ENCODE results near the gene FOXJ3.

FOXJ3 gene

DNA sequence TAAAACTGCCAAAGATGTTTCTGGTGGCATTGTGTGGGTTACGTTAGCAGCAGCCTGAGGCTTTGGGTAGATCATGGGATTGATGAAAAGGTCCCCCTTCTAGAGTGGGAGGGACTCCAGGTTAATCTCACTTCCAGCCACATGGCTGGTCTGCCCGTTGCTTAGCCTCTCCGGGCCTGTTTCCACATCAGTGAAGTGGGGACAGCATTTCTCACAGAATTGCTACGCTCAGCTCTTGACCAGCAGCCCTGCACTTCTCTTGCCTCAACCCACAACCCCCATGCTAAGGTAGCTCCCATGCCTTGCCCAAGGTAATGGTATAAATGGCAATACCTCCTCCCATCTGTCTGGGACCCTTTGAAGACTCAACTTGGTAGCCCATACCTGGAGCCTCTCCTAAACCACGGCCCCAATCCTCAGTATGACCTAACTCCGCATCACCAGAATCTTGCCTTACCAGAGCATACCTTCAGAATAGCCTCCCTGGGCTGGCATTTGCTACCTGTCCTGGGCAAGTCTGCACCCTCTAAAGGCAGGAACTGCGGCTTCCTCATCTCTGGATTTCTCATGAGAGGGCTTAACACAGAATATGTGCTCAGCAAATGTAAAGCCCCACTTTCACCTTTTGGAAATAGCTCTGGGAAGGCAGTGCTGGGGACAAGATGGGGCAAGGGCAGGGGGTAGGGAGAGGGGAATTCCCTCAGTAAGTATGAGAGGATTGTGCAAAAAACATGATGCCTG is 159.6 kb downstream of the FOXJ3 start:
- peak overlapping the region in 8 of 21 experiments; percentile 3 to 76 (median 42) for H3K27ac ChIP-seq
- no peak overlapping the region for H3K4me3 ChIP-seq

DNA sequence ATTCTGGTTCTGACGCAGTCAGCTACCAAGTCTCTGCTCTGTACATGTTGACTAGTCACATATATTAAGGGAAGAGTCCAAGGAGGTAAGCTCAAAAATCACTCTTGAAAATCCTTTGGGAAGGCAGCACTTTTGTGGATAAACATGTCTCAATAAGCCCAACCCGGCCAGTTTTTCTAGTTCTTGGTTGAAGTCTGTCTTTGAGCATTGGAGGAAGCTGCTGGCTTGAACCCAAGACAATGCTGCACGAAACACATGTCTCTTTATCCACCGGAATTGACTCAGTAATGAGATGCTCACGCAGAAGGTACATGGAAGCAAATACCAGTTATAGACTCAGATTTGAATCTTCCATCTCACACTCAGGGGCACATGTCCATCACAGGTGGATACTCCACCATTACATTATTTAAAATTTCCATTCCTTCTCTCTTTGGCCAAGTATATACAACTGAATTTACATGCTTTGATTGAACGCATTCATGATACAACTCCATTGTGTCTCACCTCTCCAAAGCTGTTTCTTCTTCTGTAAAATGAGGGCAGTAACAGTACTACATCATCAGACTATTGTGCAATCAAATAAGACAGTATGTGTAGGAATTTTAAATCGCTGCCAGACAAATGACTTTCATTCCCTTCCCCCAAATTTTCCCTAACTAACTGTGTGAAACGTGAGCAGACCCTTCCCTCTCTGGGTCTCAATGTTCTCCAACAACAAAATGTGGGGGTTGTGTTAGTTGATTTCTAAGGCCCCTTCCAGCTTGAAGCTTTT is 160.9 kb downstream of the FOXJ3 start:
- Histone ChIP-seq H3K4me3 (no peak overlapping the region), H3K27ac (peak overlapping the region in 19 of 21 experiments; percentile 6 to 85 (median 70))

DNA sequence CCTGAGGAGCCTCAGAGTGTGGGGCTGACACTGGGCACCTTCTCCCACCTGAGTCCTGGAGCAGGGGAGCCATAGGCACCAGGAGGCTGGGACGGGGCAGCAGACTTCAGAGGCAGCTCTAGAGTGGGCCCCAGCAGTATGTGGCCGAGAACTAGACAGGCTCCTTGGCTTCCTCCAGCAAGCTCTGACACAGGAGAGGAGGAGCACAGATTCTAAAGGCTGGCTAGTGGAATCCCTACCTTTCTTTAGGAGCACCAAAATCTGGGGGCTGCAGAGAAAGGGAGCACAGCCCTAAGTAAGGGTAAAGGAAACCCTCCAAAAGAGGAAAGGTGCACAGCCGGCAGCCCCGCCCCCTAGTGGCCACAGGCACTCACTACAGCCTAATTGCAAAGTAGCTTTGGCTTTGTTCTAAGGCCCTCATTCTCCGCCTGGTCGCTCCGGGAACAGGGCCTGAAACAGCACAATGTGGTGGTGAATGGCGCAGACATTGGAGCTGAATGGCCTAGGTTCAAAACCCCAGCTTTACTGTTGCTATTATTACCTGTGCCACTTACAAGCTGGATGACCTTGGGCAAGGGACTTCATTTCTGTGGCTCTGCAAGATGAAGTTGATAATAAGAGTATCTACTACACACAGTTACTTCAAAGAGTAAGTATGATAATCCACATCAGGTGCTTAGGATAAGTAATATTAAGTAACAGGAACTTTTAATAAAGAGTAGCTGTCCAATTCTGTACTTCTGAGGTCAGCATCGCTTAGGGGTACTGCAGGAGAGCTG is 161.7 kb downstream of the FOXJ3 start:
- H3K27ac ChIP-seq: peak overlapping the region in 20 of 21 experiments; percentile 6 to 85 (median 70)
- peak overlapping the region in 1 of 7 experiments; percentile 4 for H3K4me3 ChIP-seq

DNA sequence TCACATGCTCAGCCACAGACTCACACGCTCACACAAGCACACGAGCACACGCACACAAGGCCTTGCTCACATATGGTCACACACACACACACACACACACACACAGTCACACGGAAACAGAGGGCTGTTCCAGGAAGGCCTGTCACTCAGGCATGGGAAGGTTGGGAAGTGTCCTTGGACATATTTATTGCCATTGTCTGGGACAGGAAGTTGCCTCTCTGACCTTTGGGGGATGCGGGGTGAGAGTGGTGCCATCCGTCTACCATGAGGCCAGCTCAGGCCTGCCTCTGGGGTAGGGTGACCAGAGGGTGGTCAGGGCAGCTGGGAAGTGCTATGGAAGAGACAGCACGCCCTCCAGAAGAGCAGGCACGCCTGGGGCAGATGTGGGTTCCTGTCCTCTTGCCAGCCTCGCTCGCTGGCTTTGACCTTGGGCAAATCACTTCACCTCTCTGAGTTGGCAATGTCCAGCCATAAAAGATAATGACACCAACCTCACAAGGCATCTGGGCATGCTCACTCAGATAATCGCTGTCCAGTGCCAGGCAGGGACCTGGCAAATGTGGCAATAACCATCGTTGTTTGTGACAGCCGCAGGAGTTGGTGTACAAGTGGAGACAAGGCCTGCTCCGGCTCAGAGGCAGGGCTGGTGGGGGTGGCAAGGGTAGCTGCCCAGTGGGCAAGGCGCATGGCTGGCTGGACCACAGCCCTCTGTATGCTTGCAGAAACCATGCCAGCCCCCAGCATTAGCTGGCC is 162.5 kb downstream of the FOXJ3 start:
- Histone ChIP-seq H3K4me3 (no peak overlapping the region), H3K27ac (peak overlapping the region in 19 of 21 experiments; percentile 6 to 85 (median 68))

DNA sequence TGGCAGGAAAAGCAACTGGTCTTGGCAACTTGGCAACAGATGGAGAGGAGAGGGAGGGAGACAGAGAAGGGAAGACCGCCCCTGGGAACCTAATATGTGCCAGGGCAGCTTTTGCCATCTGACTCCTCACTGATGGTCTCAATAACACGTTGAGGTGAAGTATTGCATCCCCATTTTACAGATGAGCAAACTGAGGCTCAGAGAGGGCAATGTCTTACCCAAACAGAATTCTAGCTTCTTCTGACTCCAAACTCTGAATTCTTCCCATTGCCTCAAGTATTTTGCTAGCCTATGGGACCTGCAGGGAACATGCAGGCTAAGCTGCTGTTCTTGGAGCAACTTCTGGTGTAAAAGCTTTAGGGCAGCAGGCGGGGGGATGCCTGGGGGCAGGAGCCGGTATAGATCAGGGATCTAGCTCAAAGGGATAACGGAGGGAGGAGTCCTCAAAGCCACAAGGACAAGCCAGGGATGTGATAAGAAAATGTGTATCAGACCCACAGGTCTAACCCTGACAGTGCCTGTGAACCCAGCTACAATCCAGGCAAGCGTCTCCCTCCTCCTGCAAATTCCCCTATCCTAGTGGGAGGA is 163.3 kb downstream of the FOXJ3 start:
- Histone ChIP-seq H3K4me3 (no peak overlapping the region), H3K27ac (peak overlapping the region in 7 of 21 experiments; percentile 7 to 85 (median 37))

DNA sequence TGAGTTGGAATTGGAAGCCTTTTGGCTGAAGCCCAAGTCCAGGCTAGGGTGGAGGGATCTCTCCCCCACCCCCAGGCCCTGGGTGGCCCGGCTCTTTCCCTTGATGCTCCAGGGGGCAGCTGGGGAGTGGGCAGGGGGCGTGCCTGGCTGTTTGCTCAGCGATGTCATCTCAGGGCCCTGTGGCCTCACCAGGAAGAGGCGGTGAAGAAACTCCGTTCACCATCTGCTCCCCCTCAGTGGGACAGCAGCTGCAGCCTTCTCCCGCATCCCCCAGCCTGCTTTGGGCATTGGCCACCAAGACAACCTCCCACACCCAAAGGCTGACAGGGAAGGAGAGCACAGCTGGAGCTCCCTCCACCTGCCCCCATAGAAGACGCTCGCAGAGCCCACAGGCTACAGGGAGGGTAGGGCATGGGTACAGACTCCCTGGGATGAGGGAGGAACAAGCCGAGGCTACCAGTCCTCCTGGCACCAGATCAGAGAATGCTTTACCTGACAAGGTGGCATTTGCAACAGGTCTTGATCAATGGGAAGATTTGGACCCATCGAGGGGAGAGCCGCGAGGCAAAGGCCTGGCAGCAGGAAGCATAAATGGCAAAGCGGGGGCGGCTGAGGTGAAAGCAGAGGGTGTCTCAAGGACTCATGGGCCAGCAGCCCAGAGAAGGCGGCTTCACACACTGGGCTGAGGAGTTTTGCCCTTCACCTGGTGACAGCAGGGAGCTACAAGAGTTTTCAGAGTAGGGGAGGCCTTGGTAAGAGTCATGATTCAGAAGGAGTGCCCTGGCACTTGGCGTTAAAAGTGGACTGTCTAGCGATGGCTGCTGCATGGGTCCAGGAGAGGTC is 164.0 kb downstream of the FOXJ3 start:
- H3K4me3 ChIP-seq: no peak overlapping the region
- peak overlapping the region in 5 of 21 experiments; percentile 12 to 77 (median 25) for H3K27ac ChIP-seq

DNA sequence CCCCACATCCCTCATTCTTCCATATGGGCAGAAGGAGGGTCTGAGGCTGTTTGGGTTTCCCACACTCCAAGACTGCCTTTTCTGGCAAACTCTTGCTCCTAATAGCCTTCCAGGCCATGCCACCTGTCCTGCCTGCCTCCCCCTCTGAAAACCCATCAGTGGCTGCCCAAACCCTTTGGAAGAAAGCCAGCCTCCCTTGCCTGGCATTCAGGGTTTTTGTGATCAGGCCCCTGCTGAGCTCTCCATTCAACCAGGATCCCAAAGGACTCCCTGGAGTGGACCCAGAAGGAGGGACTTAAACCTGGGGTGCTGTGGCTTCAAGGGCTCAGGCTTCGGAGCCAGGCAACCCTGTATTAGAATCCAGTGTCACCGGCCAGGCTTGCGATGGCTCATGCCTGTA is 166.3 kb downstream of the FOXJ3 start:
- H3K4me3 ChIP-seq: no peak overlapping the region
- no peak overlapping the region for H3K27ac ChIP-seq

DNA sequence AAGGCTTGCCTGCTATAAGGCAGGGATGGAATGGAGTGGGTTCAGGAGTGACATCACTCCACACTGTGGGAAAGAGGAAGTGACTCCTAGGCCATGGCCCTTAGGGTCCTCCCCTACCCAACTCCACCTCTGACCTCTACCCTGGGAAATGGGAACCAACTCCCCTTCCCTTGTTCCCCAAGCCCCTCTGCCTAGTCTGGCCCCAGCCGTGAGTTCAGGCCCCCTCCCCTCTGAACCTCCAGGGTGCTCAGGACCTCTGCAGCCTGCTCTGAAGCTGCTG is 166.7 kb downstream of the FOXJ3 start:
- Histone ChIP-seq H3K27ac (no peak overlapping the region), H3K4me3 (no peak overlapping the region)

DNA sequence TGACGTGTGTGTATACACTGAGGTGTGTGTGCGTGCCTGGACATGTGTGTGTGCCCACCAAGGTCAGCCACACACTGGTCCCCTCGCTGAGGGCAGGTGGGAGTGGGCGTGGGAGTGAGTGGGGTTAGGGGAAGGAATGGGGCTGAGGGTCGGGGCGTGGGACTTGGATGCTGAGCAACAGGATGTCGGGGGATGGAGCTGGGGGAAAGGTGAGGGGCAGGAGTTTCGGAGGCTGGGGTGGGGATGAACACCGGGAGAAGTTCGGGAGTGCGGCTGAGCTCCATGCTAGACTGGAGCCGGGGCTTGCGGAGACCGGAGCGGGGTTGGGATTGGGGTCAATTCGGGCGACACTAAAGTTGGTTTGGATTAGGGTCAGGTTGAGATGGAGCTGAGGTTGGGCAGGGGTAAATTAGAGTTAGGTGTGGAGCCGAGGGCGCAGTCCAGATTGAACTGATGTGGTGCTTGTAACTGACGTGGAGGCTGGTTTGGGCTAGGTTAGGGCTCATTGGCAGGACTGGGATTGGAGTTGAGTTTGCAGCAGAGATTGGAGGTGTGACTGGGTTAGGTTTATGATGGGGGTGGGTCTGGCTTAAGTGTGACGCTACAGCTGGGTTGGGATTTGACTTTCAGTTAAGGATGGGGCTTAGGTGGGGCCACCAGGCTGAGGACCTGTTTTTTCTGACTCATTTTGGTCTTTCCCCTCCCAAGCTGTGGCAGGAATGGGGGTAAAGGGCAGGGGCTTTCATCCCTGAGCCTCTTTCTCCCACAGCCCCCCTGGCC is 167.2 kb downstream of the FOXJ3 start:
- Histone ChIP-seq H3K4me3 (no peak overlapping the region), H3K27ac (no peak overlapping the region)

DNA sequence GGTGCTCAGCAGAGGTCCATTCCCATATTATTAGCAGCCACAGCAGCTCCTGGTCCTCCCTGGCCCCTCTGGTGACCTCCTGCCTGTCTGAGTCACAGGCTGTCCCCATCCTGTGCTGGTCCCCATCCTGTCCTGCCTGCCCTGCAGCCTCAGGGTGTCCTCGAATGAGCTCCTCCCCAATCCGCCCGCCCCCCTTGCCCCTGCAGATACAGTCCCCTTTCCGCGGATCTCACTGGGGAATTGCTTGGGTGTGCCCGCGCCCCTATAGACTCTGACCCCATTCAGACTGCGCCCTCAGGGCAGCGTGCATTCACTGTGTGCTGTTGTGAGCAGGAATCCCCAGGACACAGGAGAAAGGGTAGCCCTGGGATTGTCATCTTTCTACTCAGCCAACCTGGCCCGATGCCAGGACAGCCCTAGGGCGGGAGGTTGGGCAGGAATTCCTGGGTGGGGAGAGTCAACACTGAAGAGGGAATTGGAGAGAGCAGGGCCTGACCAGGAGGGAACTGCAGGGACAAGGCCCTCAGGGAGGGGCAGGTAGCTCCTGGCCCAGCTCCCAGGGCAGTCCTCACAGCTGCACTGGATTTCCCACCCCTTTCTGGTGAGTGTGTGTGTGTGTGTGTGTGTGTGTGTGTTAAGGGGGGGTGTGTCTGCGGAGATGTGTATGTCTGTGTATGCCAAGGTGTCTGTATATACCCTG is 169.4 kb downstream of the FOXJ3 start:
- Histone ChIP-seq H3K27ac (no peak overlapping the region), H3K4me3 (no peak overlapping the region)

DNA sequence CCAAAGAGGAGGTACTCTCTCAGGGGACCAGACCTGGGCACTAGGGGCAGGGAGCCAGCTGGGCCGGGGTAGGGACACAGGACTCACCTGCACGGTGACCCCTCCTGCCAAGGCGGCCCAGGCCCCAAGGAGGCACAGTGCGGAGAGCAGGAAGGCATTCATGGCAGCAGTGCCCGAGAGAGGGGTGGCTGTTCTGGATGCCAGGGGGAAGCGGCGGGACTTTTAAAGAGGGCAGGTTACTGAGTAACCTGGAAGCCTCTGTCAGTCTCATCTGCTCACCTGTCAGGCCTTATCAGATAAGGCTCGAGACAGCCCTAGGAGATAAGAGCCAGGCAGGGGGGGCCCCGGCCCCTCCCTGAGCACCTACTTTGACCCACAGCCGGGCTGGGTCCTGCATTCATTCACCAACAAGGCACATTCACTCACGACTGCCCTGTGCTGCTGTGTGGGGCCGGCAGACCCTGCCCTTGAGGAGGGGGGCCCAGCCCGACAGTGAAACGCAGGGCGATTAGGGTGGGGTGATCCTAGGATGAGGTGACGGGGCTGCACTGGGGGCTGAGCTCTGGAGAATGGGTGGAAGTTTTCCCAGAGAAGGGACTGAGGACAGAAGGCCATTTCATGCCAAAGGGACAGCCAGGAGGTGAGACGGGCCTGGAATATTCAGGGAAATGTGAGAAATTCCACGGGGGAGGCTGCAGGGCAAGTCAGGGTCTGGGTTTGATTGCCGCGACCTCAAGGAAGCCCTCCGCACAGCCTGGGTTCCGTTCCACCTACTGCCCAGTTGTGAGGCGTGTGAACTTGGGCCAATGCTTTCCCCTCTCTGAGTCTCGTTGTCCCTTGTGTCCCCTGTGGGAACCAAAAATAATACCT is 170.2 kb downstream of the FOXJ3 start, which contains the start of gene GUCA2A:
GUCA2A (minus strand) TSS at position 195 of the 870 bp plus-strand sequence; CDS start at position 162, 33 bp downstream.
- Histone ChIP-seq H3K27ac (no peak within 1 kb of the TSS), H3K4me3 (no peak within 1 kb of the TSS)

DNA sequence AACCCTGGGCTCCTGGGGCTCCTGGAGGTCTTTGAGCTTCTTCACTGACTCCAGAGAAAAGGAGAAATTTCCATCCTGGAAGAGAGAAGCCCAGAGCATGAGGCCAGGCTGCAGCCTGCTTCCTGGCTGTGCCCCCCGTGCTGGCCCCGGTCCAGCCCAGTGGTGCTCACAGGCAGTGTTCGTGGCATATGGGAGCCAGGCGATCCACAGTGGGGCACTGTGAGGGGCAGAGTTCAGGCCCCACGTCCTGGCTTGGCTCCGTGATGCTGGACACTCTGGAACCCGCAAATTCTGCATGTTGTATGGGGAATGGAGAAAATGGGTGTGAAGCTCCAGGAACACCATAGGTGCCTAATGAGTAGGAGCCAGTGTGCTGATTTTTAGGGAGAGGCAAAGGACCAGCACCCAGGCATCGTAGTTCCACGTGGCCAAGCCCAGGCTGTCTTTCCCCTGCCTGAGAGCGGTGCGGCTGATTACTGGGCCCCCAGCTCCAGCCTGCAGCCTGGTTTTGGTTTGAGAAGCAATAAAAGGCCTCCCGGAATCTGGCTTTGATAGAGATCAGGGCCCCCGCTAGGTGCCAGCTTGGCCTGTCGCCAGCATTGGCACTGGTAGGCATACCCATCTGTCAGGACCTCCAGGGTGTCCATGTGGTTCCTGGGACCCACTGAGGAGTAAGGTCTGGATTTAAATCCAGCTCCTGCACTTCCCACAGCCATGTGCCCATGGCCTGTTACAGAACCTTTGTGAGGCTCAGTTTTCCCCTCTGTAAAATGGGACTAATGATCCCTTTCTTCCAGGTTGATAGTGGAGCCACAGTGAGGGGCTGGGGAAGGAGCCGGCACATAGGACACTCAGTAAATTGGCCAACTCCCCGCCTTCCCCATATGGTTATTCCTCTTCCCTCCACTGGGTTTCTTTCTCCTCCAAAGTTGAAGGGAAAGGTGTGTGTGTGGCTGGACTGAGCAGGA is 171.2 kb downstream of the FOXJ3 start:
- Histone ChIP-seq H3K27ac (no peak overlapping the region), H3K4me3 (no peak overlapping the region)

DNA sequence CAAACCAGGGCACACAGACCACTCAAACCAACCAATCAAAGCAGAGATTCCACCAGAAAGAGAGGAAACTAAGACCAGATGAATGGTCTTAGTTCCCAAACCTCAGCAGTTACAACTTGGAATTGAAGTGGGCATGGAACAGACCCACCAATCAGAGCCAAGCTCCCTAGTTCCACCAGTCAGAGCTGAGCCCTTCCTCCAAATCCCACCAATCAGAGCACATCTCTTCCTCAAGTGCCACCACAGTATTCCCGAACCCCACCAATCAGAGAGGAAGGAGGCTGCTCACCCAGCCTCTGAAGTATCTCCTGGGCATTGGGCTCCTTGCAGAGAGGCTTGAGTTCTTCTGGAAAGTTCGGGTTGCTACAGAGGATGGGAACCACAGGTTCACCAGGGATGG is 171.9 kb downstream of the FOXJ3 start:
- H3K27ac ChIP-seq: no peak overlapping the region
- no peak overlapping the region for H3K4me3 ChIP-seq

DNA sequence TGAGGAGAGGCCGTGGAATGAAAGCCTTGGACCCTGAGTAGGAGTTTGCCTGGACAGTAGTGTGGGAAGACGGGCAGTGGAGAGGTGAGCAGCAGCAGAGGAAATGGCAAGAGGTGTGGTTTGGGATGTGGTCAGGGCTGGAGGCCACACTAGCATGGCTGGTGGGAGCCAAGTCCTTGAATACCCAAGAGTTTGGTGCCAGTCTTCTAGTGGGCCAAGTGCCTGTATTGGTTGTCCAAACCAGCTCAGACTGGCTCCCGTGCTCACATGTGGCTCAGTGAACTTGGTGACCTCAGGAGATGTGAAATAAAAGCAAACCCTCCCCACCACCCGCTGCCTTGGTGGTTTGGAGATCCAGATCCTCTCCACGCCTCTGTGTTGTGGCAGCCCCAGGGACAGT is 172.9 kb downstream of the FOXJ3 start:
- no peak overlapping the region for H3K4me3 ChIP-seq
- H3K27ac ChIP-seq: no peak overlapping the region

DNA sequence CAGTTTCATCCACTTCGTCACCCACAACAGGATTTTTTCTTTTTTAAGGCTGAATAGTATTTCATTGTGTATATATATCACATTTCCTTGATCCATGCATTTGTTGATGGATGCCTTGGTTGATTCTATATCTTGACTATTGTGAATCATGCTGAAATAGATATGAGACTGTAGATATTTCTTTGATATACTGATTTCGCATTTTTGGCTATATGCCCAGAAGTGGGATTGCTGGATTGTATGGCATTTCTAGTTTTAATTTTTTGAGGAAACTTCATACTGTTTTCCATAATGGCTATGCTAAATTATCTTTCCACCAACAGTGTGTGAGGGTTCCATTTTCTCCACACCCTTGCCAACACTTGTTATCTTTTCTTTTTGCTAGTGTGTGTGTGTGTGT is 176.8 kb downstream of the FOXJ3 start:
- H3K4me3 ChIP-seq: no peak overlapping the region
- H3K27ac ChIP-seq: no peak overlapping the region
